Activated CD4-positive, alpha-beta T cell treated with anti-CD3 and anti-CD28 coated beads, Interleukin-2, amount 50 U/mL, for 1 hour (primary cell): ENCODE data around the gene TRAPPC14.

ENCODE experiments used
- DNase-seq: peaks from one replicate; pipeline ENCODE4 v3.0.0-alpha.2; 2020

TRAPPC14 gene

GRCh38 chr7:100171840-100172239 is 13.3 kb upstream of the TRAPPC14 start:
- no peak for DNase-seq

- no peak for DNase-seq
Observed at GRCh38 chr7:100171087-100171681, 12.7 kb upstream of the TRAPPC14 start.

GRCh38 chr7:100170101-100170897 is 11.8 kb upstream of the TRAPPC14 start:
- DNase-seq, result no peak

GRCh38 chr7:100169147-100169850 is 10.8 kb upstream of the TRAPPC14 start:
- no peak for DNase-seq

- DNase-seq, result no peak
Observed at GRCh38 chr7:100167912-100168323, 9.4 kb upstream of the TRAPPC14 start.

GRCh38 chr7:100166970-100167911 is 8.7 kb upstream of the TRAPPC14 start:
- no peak for DNase-seq

- DNase-seq, result no peak
Observed at GRCh38 chr7:100166317-100166940, 7.9 kb upstream of the TRAPPC14 start.

- DNase-seq, result no peak
Observed at GRCh38 chr7:100163871-100164270, 5.3 kb upstream of the TRAPPC14 start.

- no peak for DNase-seq
Observed at GRCh38 chr7:100163006-100163531, 4.5 kb upstream of the TRAPPC14 start.

GRCh38 chr7:100160067-100160466 is 1.5 kb upstream of the TRAPPC14 start:
- DNase-seq, result no peak

GRCh38 chr7:100159099-100159623 is 638 bp upstream of the TRAPPC14 start:
- no peak for DNase-seq

GRCh38 chr7:100157334-100158228 is 942 bp downstream of the TRAPPC14 start:
- no peak for DNase-seq

GRCh38 chr7:100157069-100157333 is 1.5 kb downstream of the TRAPPC14 start:
- DNase-seq, result no peak

- no peak for DNase-seq
Observed at GRCh38 chr7:100156331-100157068, 2.0 kb downstream of the TRAPPC14 start.

- DNase-seq, result no peak
Observed at GRCh38 chr7:100155553-100156317, 2.8 kb downstream of the TRAPPC14 start.

- DNase-seq, result no peak
Observed at GRCh38 chr7:100154651-100155491, 3.7 kb downstream of the TRAPPC14 start.

- no peak for DNase-seq
Observed at GRCh38 chr7:100153708-100154535, 4.6 kb downstream of the TRAPPC14 start.
